K562 treated with DMSO at 1 percent for 24 hours (cell line): ENCODE measurements around the gene HEATR5A. TPM values are rescaled to one million over a fixed set of nuclear protein-coding genes. Genes with fewer than 3 reads are reported as not detected.

Experiments used
- total RNA-seq: library from RNA; unstranded; fragments of 300-600 nt; gene quantifications from 2 replicates; pipeline ENCODE4 v1.2.3, GENCODE V29; 2022; ENCODE audit warnings: low read depth; ENCODE audit not compliant: insufficient read depth

The HEATR5A gene
- 6.4 and 7.1 TPM in 2 replicates for total RNA-seq

DNA sequence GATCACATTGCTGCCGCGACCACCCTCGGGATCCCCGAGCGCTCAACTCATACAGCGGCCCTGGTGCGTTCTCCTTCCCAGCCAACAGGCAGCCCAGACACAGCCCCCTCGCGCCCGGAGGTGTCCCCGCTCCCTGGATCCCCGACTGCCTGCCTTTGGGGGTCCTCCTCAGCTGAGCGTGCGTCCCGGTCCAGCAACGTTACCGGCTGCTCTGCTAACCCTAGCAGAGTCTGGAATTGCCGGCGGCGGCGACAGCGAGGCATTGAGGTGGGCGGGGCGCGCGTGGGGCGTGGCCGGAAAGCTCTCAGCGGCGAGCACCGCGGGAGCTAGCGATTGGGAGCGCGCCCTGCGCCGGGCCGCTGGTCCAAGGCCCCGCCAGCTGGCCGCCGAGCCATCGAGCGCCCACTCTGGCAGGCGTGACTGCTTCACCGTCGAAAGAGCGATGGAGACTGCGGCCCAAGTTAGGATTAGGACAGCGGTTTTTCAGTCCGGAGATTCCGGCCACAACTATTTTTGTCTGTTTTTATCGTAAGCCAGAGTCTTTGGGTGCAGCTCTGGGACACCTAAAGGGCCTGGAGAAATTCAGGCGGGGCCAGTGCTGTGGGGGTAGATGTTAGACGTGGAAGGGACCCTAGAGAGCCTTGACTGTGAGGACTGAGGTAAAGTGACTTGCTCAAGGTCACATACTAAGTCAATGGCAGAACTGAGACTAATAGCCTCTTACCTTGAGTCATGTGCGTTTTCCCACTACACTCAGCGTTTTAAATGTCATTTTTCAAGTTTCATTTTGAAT is at the start of gene HEATR5A:
Gene HEATR5A (minus strand): TSS at position 232 of the 793 bp plus-strand sequence. CDS start 17,575 bp downstream, outside the sequence.

GRCh38 chr14:31456841-31457664 is 36.7 kb upstream of the HEATR5A start, which contains the start of gene DTD2:
Gene DTD2 (minus strand): TSS chr14:31457506. CDS start chr14:31457393, 113 bp downstream.

Other genes with a start within 250 kb of the HEATR5A start
- gene HECTD1, start 212.8 kb downstream of the HEATR5A start, total RNA-seq, result 35.7 and 42.1 TPM in 2 replicates
- gene DTD2, start 37.0 kb upstream of the HEATR5A start, total RNA-seq, result 9.6 and 13.3 TPM in 2 replicates
- not detected in 2 replicates for gene GPR33, start 67.5 kb upstream of the HEATR5A start, total RNA-seq
- 2.1 and 3.7 TPM in 2 replicates for gene NUBPL, start 140.9 kb upstream of the HEATR5A start, total RNA-seq